RWPE1 (cell line): ENCODE data around the gene C5orf15.

Experiments
- CTCF ChIA-PET: fragments of 350-600 bp; sonication (Branson Sonifier 250); formaldehyde crosslinking; extraction: SDS; loops from one replicate; lab custom pipeline; 2021; lab: Yijun Ruan, JAX
- POLR2A ChIA-PET: fragments of 400-600 bp; formaldehyde crosslinking; extraction: SDS; loops from one replicate; lab custom pipeline; 2020; ENCODE audit warnings: antibody characterized with exemption; ENCODE audit not compliant: low non-redundant PET; lab: Yijun Ruan, JAX
- DNase-seq: peaks from one replicate; pipeline ENCODE4 v3.0.0; 2012; ENCODE audit warnings: low spot score
- H3K27ac ChIP-seq: fragments of 450-650 bp; 2 replicates; pipeline ENCODE4 v1.5.1; 2017
- CTCF ChIP-seq: fragments of 450-650 bp; conservative IDR thresholded peaks from 2 replicates; pipeline ENCODE4 v1.5.1; 2017; ENCODE audit warnings: low read depth, mild to moderate bottlenecking

The C5orf15 gene

GRCh38 chr5:133909603-133910002 lies 58.8 kb downstream of the C5orf15 start:
- no peak overlapping the region for H3K27ac ChIP-seq
- no peak for DNase-seq
- no peak for TF ChIP-seq CTCF
- CTCF ChIA-PET, result interaction anchor here (0.6 to 0.8 kb wide), 2 partner anchors 62 to 486 kb away, joined by 3 to 4 read pairs; no protein-coding TSS in a partner anchor
- POLR2A ChIA-PET, result no interaction called here

- ChIA-PET POLR2A (no interaction called here), CTCF (interaction anchor here (0.5 to 0.6 kb wide), 2 partner anchors 115 to 382 kb away, joined by 3 read pairs; no protein-coding TSS in a partner anchor)
- H3K27ac ChIP-seq, result no peak overlapping the region
- DNase-seq, result no peak
- TF ChIP-seq CTCF, result no peak
Measured at GRCh38 chr5:133907075-133907474, 61.4 kb downstream of the C5orf15 start.

- CTCF ChIA-PET, result interaction anchor here (0.5 kb wide), 1 partner anchor 114 kb away, joined by 3 read pairs; no protein-coding TSS in a partner anchor
- no peak for DNase-seq
- POLR2A ChIA-PET, result no interaction called here
- no peak overlapping the region for H3K27ac ChIP-seq
- TF ChIP-seq CTCF, result no peak
Measured at GRCh38 chr5:133906303-133906702, 62.1 kb downstream of the C5orf15 start.
